Stimulated activated CD4-positive, alpha-beta T cell treated with anti-CD3 and anti-CD28 coated beads, TNF-alpha, amount 100 ng/mL, for 24 hours (primary cell): ENCODE results near the gene CYP26B1.

Experiments
- DNase-seq, 3 experiments: peaks; one replicate each; pipeline ENCODE4 v3.0.0-alpha.2; 2020; ENCODE audit warnings: low read depth in 3 of 3

Gene CYP26B1

DNA sequence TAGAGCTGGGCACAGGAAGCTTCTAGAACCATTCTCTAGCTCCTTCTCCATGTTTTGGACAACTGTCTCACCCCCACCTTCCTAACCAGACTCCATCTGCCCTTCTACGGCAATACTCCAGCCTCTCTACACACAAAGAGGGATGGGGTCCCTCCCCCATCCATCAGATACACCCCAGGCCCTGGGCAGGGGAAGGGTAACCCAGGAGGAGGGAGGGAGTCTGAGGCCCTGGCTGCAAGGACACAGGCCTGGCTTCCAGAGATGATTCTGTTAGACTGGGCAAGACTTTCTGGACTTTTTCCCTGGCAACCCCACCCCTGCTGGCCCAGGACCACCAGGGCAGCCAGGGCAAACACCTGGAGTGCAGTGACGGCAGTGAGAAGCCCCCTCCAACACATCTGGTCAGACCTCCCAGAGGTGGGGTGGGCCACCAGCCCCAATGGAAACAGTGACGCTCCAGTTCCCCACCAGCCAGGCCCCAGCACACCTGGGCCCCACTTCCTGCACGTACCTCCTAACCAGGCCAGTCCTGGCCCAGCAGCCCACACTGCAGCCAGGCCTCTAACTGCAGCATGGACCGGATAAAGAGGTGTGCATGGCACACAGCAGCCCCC, 6.5 kb downstream of the CYP26B1 start:
- no peak for DNase-seq

DNA sequence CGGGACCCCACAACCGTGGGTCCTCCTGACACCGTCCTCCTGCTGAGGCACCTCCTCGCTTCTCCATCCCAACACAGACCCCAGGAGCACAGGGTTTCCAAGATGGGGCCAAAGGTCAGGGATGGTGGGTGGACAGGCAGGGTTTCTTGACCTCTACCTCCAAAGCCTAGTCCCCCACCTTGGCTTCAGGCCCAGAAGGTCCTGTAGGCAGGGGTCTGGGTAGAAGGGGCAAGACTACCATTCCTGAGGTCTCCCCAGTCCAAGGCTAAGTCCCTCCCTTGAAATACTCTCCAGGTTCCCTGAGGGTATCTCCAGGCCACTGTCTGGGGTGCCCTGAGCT, 7.1 kb downstream of the CYP26B1 start:
- DNase-seq: no peak

GRCh38 chr2:72139874-72140620, 7.6 kb downstream of the CYP26B1 start:
- DNase-seq: no peak

DNA sequence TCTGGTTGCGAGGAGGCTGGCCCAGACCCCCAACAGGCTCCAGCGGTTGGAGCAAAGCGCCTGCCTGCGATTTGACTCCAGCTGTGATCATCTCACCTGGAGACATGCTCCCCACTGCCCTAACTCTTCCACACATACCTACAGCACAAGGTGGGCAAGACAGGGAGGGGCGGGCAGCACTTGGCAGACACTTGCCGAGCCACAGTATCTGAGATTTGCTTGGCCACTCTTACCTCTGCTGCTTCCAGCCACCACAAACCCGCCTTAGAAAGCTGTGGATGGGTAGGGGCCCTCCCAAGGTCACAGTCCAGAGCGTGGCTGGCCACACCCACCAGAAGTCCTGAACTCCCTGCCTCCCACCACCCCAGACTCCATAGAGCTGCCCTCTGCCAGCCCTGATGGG, 8.2 kb downstream of the CYP26B1 start:
- no peak for DNase-seq

DNA sequence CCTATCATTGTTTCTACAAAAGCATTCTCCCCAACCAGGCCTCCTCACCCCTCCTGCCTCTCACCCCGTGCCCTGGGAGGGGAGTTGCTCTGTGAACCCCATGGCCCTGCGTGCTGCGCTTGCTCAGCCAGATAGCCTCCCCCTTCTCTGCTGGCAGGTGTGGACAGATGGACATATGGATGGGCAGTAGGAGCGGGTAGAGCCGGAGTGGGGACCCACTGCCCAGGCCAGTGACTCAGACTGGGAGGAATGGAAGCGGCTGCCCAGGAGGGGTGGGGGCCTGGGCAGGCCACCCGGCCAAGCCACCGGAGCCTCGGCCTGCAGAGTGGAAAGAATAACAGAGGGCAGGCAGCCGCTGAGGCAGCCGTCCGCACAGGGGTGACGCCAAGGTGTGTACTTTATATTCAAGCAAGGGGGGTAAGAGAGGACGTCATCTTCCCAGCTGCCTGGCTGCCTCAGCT, 8.7 kb downstream of the CYP26B1 start:
- DNase-seq: no peak

- no peak for DNase-seq
Observed at GRCh38 chr2:72138011-72138881, 9.4 kb downstream of the CYP26B1 start.

- peak; percentile 22 to 58 (median 55) for DNase-seq
Observed at GRCh38 chr2:72137498-72138010, 10.1 kb downstream of the CYP26B1 start.

DNA sequence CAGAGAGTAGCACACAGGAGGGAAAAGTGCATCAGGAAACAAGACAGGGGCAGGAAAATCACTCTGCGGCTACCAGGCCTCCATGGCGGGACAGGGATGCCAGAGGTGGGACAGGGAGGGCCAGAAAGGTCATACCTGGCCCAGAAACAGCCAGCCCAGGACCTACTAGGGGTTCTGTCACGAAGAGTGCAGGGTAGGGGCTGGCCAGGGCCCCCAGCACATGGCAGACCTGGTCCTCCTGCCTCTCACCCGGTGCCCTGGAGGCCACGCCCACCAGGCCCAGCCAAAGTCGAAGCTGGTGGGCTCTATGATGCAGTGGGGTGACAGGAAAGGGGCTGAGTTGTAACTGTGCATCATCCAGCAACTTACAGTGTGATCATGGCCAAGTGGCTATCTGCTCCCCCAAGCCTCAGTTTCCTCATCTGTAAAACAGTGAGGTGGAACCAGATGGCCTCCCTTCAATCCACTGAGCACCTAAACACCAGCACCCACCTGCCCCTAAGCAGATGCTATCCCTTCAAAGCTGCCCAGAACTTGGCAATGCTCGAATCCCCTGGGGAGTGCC, 10.6 kb downstream of the CYP26B1 start:
- DNase-seq: no peak

- DNase-seq: no peak
Observed at GRCh38 chr2:72136331-72136730, 11.3 kb downstream of the CYP26B1 start.

DNA sequence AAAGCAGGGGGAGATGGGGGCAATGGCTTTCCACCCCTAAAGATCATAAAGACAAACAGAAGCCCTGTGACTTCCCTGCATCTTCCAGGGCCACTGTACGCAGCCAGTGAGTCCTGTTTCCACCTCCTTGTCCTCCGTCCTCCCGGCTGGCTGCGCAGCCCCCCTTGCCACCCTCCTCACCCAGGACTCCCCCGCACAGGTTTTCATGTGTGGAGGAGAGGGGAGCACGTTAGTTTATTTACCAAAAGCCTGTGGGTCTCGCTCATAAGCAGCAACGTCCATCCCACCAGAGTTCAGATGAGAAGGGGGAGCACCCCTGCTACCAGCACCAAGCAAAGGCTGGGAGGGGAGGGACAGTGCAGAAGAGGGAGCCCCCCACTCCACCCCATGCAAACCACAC, 11.7 kb downstream of the CYP26B1 start:
- DNase-seq: no peak

GRCh38 chr2:72134997-72135800, 12.5 kb downstream of the CYP26B1 start:
- no peak for DNase-seq

DNA sequence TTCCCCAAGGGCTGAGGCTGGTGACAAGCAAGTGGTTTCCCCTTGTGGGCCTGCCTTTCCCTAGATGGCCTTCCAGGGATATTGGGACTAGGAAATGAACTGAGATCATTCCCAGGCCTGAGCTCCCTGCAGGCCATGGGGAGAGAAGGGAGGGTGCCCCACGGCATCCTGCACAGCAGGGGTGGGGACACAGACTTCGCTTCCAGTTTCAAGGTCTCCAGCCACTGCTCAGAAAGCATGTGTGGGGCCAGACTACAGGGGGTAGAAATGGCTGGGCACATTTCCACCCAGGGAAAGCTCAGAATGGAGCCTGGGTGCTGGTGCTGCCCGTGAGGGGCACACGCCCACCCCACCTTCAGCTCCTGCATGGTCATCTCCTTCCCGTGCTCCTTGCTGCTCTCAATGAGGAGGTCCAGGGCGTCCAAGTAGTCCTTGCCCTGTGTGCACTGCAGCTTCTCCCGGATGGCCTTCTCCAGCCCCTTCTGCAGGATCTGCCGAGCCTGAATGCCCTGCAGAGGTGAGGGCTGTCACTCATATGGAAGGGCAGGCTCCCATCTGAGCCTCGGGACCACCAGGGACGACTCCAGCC, 13.2 kb downstream of the CYP26B1 start:
- no peak for DNase-seq

DNA sequence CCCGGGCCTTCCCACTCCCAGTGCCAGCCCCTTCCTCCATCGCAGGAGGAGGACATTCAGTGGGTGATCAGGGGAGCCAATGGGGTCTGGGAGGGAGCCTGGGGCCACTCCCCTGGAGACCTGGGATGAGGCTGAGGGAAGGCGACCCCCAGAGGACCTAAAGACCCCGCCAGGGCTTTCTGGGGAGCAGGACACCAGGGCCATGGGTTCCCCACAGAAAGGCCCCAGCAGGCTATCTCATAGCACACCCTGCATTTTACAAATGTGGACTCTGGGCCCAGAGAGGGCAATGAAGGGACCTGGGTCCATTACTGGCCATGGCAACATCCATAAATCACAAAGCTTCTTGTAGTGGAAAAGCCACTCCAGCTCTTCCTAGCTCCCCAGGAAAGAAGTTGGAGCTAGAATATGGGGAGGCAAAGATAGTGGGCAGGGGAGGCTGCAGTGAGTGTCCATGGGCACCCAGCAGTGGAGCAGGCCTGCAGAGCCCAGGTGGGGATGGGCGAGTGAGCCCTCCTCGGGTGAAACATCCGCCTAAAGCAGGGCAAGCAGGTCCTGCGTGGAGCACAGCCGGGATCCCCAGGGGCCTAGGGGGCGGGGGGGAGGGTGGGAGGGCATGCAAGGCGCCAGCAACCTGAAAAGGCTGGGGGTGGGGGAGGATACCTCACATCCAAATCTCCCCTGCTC, 13.8 kb downstream of the CYP26B1 start:
- no peak for DNase-seq

DNA sequence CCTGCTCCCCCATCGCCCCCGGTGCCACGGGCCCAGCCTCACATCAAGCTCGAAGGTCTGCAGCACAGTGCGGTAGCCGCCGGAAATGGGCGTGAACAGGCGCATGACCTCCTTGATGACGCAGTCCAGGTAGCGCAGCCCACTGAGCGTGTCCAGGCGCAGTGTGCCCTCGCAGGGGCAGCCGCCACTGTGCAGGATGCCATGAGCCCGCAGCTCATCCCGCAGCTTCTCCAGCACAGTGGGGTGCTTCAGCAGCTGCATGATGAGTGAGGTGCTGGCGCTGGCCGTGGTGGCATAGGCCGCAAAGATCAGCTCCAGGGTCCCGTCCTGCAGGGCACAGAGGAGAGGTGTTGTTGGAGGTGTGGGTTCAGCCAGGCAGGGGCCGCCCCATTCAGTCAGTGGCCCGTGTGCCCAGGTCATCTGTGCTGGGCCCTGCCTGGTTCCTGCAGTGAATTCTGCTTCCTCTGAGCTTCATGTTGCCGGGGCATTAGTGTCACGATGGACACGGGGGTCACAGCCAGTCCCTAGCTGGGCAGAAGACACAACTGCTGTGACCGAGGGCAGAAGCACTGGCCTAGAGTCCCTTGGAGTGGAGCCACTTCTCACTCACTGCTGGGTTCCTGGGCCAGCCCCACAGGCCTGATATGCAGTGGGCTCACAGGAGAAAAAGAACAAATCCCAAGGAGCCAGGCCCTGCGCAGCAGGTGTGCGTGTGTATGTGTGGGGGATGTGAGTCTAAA, 14.5 kb downstream of the CYP26B1 start:
- DNase-seq: no peak

DNA sequence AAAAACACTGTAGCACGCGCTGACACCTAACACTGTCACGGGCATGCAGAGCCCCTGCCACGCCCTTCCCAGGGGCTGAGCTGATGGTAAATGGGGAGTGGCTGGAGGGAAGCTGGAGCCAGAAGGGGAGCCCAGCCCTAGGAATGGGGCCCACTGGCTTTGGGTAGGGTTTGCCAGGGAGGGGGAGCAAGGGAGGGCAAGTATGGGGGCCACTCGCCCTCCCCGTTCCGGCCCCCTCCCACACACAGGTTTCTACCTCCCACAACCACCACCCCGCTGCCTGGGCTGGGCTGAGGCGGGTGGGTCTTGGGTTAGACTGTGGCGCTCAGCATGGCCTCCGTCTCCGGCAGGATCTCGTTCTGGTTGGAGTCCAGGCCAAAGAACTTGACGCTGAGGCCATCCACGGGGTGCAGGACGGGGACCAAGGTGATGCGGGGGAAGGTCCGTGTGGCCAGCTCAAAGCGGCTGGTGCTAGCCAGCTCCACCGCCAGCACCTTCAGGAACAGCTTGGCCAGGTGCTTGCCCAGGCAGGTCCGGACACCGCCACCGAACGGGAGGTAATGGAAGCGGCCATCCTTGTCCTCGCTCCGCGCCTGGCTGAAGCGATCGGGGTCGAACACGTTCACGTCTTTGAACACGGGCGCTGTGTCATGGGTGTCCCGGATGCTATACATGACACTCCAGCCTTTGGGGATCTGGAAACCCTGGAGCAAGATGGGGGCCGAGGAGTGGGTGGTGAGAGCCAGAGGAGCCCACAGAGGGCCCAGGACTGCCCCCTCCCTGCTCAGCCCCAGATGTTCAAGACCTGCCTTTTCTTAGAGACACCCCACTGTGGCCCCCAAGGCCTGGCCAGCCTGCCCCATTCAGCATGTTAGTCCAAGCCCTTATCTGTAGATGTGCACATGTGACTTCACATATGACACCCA, 15.5 kb downstream of the CYP26B1 start:
- no peak for DNase-seq

DNA sequence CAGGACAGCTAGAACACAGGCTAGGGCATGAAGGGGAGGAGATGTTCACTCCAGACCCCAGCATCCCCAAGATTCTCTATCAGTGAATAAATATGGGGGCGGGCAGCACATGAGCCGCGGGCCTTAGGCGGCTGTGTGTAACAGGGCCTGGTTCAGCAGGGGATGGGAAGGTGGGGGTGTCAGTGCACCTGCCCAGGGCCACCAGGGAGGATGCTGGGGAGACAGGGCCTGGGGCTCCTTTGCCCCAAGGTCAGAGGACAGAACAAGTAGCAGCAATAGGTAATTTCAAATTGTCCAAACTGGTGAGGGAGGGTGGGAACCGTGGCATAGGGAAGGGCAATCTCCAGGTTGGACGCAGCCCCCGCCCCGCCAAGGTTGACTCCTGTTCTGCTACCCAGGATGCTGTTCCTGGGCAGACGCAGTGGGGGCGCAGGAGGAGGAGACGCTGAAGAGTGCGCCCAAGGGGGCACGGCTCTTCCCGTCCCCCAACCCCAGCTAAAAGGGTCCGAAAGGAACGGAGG, 16.2 kb downstream of the CYP26B1 start:
- no peak for DNase-seq

DNA sequence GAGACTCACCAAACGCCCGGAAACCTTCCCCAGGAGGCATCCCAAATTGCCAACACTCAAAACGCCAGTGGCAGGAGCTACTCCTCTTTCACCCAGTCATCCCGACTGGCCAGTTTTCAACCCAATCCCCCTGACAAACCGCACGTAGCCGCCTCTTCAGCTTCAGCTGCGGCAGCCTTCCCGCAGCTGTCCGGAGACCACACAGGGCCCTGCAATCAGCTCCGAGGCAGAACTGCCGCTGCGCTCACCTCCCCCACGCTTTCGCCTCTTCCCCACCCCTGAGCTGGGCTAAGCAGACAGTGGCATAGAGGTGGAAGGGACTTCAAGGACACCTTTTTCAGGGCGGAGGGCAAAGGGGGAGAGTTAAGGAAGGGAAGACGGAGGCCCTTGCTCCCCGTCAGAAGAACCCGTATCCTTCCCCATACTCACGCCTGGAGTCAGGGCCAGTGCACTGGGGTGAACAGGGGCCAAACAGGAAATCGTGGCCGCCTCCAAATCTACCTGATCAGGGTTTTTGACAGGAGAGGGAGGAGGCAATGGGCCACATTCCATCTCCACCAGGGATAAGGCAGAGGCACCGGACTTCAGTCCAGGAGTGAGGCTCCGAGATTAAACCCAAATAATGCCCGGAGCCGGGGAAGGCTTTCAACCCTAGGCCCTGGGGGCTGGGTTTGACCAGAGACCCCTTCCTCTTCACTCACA, 16.9 kb downstream of the CYP26B1 start:
- DNase-seq: no peak
